ENCODE measurements around the gene CAPN8.

- TF ChIP-seq FOXP1 (CRISPR knock-in tag; IDR thresholded peaks at IDR 0.05; ENCODE audit: borderline replicate concordance) (no peak), CTCF (IDR thresholded peaks at IDR 0.05) (peak; percentile 62)
Observed at GRCh38 chr1:223531742-223532341, 133.7 kb downstream of the CAPN8 start.
